NCI-H2196 treated with DMSO at 0.1 percent for 48 hours (cell line): ENCODE results near the gene HTRA1.
A peak's percentile ranks its signal among the peaks of the same experiment; 100 is the strongest.

Experiments used
- DNase-seq: peaks from one replicate; lab custom pipeline; 2025; ENCODE audit not compliant: unreplicated experiment; lab: John Stamatoyannopoulos, UW

Gene HTRA1

DNA sequence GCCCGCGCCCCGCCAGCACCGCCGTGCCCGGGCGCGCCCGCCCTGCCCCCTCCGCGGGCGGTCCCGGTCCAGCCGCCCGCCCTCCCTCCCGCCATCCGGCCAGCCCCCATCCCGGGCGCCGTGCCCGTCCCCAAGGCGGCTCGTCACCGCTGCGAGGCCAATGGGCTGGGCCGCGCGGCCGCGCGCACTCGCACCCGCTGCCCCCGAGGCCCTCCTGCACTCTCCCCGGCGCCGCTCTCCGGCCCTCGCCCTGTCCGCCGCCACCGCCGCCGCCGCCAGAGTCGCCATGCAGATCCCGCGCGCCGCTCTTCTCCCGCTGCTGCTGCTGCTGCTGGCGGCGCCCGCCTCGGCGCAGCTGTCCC lies at the start of gene HTRA1:
TSS of gene HTRA1 (plus strand) at position 187 of the 362 bp plus-strand sequence. CDS start at position 287, 100 bp downstream.
- DNase-seq, result peak; percentile 29

DNA sequence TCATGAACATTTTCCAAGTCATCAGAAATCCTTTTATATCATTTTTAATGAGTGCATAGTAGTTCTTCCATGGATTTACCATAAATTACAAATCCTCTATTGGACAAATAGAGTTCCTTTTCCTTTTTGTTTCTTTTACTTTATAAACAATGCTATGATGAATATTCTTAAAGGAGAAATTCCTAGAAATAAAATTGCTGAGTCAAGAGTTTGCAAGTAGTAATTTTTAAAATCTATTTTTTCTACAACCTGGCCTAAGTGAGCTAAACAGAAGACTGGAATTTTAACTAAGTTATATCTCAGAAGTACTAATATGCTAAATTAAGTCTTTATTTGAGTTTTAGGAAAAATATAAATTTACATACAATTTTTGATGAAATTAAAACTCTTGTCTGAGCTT lies 48.0 kb upstream of the HTRA1 start:
- no peak for DNase-seq

DNA sequence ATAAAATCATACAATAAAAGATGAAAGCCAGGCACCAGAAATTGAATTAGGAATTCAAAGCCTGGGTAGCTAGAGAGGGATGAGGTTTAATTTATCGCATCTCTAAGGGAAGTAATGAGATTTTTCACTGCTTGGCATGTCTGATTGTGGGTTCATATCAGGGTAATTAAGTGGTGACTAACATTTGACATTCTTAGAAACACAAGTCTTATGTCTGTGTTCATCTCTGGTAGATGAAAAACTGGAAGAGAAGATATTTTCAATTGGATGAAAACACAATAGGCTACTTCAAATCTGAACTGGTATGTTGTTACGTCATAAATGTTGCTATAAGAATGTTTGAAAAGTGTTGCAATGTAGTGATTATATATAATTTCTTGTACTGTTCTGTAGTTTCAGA lies 43.7 kb upstream of the HTRA1 start:
- no peak for DNase-seq

DNA sequence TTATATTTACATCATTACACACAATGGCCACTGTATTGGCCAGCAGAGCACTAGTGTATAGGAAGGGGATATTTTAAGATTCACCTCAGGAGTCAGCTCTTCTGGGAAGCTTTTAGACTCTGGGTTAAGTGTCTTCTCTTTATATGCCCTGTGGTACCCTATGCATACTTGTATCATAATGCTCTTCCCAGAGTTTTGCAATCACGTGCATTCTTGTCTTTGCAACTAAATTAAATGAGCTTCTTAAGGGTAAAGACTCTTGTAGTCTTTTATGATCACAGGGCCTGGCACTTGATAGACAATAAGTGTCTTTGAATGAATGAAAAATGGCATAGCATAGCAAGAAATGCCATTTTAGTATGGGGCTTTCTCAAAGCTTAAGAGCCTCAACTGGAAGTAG lies 42.3 kb upstream of the HTRA1 start:
- DNase-seq, result no peak

DNA sequence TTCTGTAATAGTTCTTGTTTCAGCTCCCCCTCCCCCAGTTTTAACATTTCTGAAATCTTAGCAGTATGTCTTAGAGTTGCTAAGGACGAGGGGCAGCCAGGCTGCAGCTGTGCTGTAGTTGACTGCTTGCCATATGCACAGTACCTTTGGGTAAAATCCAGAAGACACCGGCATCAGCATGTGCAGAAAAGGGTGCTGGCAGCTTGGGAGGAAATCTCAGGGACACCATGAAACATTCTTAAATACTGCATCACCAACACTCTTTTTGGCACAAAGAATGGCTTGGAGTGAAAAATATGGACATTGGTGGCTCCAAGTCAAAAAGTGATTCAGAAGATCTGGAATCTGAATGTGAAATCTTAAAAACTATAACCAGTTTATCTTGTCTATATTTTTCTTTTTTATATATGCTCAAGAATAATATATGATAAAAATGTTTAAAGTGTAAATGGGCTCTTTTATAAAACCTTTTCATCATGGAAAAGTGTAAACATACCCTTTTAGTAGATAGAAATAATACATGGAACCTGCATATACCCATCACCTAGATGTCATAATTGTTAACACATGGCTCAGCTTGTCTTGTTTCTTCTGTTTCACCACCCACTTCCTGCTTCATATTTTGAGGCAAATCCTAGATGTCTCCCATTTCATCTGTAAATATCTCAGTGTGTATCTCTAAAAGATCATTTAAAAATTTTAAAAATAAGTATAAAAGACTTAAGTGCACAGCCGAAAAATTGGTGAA lies 41.3 kb upstream of the HTRA1 start:
- DNase-seq, result no peak

DNA sequence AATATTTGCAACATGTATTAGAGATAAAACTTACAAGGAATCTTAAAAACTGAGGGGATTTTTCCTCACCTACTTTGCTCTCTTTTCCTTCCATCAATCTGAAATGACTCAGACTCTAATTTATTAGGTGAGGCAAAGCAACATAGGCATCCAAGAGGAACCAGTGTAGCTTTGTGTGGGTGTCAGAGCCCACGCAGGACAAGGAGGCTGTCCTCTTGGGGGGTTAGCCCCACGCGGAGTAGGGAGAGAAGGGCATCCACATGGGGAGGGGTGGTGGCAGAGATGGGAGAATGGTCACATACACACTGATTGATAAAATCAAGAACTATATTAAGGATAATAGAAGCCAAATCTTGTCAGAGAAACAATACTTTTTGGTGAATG lies 40.7 kb upstream of the HTRA1 start:
- DNase-seq, result no peak

DNA sequence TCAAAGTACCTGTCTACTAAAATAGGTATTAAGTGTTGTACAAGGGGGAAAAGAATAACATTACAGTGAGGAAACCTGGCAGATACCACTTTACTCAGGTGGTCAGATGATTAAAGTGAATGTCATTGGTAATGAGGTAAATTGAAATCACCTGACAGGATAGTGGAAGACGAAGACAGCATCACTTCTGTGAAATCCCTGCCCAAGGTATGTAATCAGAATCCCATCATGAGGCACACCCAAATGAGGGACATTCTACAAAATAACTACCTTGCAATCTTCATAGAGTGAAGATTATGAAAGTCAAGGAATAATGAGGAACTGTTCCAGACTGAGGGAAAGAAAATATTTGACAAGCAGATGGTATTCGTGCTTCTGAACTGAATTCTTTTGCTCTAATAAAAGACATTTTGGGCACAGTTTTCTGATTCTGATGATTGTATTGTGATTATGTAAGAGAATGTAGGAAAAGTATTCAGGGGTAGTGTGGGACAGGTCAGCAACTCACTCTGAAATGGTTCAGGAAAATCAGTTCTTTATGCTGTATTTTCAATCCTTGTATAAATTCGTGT lies 40.2 kb upstream of the HTRA1 start:
- DNase-seq, result no peak

DNA sequence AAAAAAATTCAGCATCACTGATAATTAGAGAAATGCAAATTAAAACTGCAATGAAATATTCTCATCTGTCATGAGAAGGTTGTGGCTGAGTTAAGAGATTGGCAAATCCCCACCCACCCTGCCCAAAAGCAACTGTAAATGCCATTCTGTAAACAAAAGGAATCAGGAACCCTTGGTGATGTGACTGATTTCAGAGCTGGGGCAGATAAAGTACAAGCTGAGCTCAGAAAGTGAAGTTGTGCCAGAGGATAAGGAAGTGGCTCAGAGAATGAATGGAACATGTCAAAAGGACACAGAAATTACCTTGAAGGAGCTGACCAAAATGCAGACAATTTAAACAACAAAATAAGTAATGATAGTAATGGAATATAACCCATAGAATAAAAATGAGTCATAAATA lies 39.6 kb upstream of the HTRA1 start:
- no peak for DNase-seq

DNA sequence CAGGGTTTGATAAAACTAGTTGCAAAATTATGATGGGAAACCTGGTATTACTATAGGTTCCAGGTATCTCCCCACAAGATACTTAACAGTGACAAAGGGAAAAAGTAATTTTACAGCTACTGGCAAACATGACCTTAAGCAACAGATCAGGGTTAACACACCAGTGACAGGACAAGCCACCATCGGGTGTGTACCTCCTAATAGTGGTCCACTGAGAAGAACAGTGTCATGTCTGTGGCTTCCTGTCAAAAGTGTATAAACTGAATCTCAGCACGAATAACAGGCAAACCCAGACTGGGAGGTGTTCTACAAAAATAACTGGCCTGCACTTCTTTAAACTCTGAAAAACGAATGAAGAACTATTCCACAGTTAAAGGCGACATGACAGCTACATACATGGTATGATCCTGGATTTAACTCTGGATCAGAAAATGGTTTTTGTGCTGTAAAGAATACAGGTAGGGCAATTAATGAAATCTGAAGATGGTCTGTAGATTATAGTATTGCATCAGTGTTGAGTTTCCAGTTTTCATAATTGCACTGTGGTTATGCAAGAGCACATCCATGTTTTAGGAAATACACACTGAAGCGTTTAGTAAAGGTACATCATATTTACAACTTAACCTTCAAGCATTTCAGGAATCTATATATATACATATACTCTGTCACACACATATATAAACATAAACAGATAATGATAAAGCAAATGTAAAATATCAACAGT lies 38.9 kb upstream of the HTRA1 start:
- DNase-seq, result no peak

DNA sequence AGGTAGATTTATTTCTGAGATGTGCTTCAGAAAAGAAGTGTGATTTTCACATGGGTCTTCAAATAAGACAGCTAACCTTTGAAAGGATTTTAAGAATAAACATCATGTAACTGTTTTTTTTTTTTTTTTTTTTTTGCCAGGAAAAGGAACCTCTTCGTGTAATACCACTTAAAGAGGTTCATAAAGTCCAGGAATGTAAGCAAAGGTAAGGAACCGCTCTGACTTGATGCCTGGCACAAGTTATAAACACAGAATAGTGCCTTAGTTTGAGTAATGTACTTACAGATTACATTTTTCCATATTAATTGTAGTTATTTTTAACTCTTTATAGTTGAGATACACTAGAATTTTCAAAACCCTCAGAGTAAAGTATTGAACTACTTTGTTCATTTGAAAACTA lies 37.3 kb upstream of the HTRA1 start:
- no peak for DNase-seq

DNA sequence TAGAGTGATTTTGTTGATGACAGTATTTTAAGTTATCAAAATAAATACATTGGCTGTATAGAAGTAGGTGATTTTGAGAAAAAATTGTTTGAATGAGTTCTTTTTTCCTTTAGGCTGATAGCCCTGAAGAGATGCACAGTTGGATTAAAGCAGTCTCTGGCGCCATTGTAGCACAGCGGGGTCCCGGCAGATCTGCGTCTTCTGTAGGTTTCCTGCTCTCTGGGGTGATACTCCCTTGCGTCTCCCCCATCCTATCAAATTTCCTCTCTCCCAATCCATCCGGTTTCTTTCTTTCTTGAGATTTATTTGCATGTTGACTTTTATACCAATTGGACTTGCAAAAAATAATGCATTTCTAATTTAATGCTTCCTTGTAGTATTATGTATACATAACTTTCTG lies 34.5 kb upstream of the HTRA1 start:
- no peak for DNase-seq

DNA sequence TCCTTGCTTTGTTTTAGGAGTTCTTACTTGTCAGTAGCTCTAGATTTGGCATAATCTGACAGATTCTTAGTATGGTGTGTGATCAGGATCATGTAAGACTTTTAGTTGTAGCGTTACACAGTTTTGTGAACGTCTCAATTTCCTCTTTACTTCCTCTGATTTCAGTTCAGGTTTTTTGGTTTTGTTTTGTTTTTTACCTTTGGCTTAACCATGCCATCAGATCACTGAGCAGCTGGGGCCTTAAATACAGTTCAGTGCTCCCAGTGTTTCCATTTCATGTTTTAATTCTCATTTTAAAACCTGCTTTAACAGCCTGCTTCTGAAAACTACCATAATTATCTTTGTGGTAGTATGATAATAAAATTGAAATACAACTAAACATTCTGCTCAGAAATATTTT lies 34.1 kb upstream of the HTRA1 start:
- no peak for DNase-seq

DNA sequence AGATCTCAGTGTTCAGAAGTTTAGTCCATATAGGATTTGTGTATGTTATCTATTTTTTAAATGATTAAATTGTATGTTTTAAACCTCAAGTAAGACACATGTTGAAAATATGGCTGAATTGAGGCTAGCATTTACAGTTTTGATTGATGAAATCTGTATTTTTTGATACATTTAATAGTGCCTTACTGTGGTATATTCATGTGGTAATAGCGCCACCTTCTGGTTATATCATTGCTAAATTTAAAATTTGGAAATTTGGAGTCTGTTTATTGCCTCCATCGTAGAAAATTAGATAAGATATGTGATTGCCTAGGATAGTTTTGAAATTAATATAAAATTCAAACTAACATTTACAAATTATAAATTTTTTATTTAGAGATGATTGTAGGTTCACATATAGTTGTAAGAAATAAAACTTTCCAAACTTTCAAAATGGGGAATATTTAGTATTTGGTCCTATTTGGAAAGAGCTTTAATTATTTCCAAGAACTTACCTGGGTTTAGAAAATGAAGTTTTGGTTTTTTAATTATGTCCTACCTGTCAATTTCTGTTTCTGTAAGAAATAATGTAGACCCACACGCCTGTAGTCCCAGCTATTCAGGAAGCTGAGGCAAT lies 26.0 kb upstream of the HTRA1 start:
- DNase-seq, result peak; percentile 1

DNA sequence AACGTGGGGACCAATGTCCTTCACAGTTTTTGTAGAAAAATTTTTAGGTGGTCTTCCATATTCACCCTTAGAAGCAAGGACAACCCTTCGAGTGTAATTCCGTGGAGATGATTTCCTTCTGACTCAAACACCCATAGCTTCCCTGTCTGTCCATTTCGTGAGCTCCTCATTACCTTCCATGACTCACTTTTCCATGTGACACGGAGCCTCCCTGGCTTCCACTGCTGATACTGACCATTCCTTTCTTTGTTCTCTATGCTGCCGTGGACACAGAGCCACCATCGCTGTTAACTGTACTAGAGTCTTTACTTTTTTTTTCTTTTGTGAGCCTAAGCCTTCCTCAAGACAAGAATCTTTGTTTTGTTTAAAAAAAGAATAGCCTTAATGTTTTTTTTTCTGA lies 19.4 kb upstream of the HTRA1 start:
- no peak for DNase-seq

DNA sequence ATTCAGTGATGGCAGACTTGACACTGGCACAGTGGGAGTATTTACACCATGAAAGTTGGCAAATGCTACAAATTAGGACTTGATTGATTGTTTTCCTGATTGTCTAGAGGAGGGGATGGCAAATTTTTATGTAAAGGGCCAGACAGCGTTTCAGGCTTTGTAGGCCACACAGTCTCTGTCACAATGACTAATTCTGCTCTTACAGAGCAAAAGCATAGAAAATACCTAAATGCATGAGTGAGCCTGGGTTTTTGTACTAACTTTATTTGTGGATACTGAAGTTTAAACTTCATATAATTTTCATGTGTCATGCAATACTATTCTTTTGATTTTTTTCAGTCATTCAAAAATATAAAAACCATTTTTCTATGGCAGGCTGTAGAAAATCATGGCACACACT lies 15.9 kb upstream of the HTRA1 start:
- DNase-seq, result no peak

DNA sequence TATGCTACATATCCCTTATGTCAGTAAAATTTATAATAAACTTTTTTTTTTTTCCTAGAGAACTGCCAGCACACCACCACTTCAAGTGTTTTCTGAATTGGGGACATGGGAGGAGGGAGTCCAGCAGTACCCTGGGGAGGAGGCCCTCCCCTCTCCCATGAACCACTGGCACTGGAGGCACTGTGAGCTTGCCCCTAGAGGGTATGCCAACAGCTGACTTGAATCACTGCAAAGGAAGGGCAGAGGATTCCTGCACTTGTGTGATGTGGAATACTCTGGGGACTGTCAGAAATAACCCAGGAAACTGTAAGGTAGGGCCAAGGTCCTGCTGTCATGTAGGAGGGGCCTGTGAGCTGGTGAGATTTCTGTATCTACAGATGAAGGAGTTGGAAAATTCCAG lies 15.4 kb upstream of the HTRA1 start:
- DNase-seq, result no peak

DNA sequence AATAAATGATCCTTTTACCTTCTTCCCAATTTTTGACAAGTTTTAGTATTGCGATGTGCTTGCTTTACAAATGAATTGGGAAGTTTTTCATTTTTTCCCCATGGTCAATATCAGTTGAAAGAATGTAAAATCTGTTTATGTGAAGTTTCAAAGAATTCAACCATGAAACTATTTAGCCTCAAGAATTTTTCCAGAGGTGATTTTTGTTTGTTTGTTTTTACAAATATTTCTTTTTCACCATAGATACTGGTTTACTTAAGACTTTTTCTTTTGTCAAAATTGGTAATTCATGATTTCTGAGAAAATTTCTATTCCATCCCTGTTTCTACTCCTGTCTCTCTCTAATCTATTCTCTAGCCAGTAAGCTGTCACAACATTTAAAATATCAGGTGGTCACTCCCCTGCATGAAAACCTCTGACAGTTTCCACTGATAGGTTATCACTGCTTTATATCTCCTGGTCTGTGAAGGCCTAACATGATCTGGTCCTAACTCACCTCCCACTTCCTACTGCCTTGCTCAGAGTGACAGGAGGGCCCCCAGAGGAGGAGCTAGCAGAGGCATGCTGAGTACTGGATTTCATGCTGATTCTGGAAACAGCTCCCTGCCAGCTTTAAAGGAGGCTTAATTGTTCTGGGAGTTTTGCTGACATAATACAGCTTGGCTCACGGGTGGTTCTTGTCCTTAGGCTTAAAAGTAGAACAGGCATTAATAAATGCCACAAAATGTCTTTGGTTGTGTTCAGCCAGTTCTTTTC lies 14.5 kb upstream of the HTRA1 start:
- no peak for DNase-seq

DNA sequence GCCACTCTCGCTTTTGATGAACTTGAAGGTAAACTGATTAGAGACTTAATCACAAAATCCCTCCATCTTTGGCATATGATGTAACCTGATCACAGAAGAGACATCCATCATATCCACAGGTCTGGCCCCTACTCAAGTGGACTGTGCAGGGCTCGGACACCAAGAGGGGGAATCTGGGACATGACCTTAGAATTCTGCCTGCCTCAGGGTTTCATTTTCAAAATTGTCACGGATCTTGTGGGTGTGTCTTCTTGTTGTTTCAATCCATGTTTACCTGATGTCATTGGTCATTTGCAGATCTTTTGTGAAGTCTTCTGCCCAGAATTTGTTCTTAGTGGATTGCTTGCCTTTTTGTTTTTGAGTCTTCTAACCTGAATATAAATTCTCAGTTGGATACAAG lies 12.8 kb upstream of the HTRA1 start:
- no peak for DNase-seq

DNA sequence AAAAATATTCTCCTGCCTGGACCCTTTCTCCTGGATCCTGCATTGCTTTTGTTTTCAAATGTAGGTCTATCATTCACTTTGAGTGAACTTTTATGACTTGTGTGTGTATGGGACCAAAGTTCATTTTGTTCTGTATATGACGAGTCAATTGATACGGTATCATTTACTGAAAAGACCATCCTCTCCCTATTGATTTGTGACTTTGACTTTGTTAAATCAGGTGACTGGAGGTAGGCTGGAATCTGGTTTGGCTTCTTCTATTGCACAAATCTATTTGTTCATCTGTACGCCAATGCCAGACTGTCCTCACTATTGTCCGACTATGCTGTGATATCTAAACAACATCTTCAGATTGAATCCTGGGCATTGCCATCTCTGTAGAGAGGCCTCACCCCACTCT lies 12.2 kb upstream of the HTRA1 start:
- DNase-seq, result no peak

DNA sequence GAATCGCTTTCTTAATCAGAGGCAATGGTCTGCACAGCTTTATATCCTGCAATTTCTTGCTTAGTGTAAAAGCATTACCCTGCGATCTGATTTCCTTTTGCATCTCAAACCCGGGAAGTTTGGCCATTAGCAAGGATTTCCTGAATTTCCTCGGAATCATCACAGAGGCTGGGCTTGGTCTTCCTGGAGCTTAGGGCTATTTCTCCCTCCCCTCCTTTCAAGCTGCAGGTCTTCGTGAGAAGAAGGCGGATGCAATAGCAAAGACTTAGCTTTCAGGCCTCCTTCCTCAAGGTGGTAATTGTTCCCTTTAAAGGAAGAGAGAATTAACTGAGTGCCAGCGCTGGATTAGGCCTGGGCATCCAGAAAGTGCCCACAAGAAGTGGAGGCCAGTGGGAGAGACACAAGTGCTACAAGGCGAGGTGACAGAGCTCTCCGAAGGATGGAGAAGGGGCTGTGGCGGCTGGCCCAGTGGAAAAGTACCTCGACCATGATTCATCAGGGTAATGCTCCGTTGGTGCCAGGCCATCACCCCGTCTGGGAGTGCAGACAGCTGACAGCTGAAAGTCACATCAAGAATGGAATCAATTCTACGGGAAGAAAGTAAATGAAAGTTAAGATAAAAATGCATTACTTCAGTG lies 10.9 kb upstream of the HTRA1 start:
- DNase-seq, result no peak

DNA sequence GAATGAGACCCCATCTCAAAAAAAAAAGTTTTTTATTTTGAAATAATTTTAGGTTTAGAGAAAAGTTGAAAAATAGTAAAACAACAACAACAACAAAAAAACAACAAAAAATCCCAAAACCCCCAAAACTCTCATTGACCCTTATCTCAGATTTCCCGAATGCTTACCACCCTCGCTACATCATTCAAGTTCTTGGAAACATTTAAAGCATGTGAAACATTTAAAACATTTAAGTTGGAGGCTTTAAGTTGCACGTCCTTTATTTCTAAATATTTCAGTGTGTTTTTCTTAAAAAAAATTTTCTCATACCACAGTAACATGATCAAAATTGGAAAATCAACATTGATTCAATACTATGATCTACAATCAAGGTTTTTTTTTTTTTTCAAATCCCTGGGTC lies 7.3 kb upstream of the HTRA1 start:
- no peak for DNase-seq
